Stimulated activated CD8-positive, alpha-beta memory T cell treated with anti-CD3 and anti-CD28 coated beads, Interleukin-7, amount 100 ng/mL, for 1 hour (primary cell): Measurements from ENCODE around the gene GNG12.

Experiments used
- DNase-seq, 2 donors: peaks; one replicate each; pipeline ENCODE4 v3.0.0-alpha.2; 2020; ENCODE audit warnings: low read depth in 2 of 2

Gene GNG12

GRCh38 chr1:67785847-67786753 lies 47.2 kb downstream of the GNG12 start:
- no peak for DNase-seq

- no peak for DNase-seq
Measured at GRCh38 chr1:67784545-67785186, 48.6 kb downstream of the GNG12 start.

GRCh38 chr1:67780637-67781036 lies 52.6 kb downstream of the GNG12 start:
- no peak for DNase-seq

GRCh38 chr1:67777440-67777839 lies 55.8 kb downstream of the GNG12 start:
- no peak for DNase-seq

GRCh38 chr1:67777016-67777415 lies 56.3 kb downstream of the GNG12 start:
- DNase-seq: no peak

- no peak for DNase-seq
Measured at GRCh38 chr1:67773462-67773861, 59.8 kb downstream of the GNG12 start.

GRCh38 chr1:67771749-67772148 lies 61.5 kb downstream of the GNG12 start:
- no peak for DNase-seq

GRCh38 chr1:67771152-67771551 lies 62.1 kb downstream of the GNG12 start:
- no peak for DNase-seq

GRCh38 chr1:67769633-67770256 lies 63.5 kb downstream of the GNG12 start:
- DNase-seq: no peak

GRCh38 chr1:67768480-67768879 lies 64.8 kb downstream of the GNG12 start:
- no peak for DNase-seq

- DNase-seq: no peak
Measured at GRCh38 chr1:67767103-67767782, 66.0 kb downstream of the GNG12 start.

- DNase-seq: peak in 1 of 2 donors; percentile 5
Measured at GRCh38 chr1:67766141-67766978, 66.9 kb downstream of the GNG12 start.

GRCh38 chr1:67764633-67765032 lies 68.6 kb downstream of the GNG12 start:
- no peak for DNase-seq

- DNase-seq: no peak
Measured at GRCh38 chr1:67761730-67762129, 71.5 kb downstream of the GNG12 start.

- no peak for DNase-seq
Measured at GRCh38 chr1:67761091-67761490, 72.2 kb downstream of the GNG12 start.

GRCh38 chr1:67760030-67760821 lies 73.0 kb downstream of the GNG12 start:
- peak in 1 of 2 donors; percentile 23 for DNase-seq

GRCh38 chr1:67759692-67760029 lies 73.6 kb downstream of the GNG12 start:
- no peak for DNase-seq

- no peak for DNase-seq
Measured at GRCh38 chr1:67759066-67759465, 74.2 kb downstream of the GNG12 start.

GRCh38 chr1:67755619-67756018 lies 77.6 kb downstream of the GNG12 start:
- DNase-seq: no peak

- no peak for DNase-seq
Measured at GRCh38 chr1:67755160-67755559, 78.1 kb downstream of the GNG12 start.

- DNase-seq: no peak
Measured at GRCh38 chr1:67754526-67754920, 78.7 kb downstream of the GNG12 start.
